ENCODE results near the gene SLC22A3.

GRCh38 chr6:160360955-160361354 lies 12.8 kb downstream of the SLC22A3 start:
- TF ChIP-seq POLR2A (IDR thresholded peaks at IDR 0.05) = no peak
- no peak for TF ChIP-seq CTCF (IDR thresholded peaks at IDR 0.05)
- no peak for TF ChIP-seq POLR2AphosphoS5 (IDR thresholded peaks at IDR 0.05)
- TF ChIP-seq EP300 (IDR thresholded peaks at IDR 0.05) = no peak

All from stomach (tissue), 4 donors.